Ishikawa (cell line): ENCODE results near the gene KYNU.

Experiments used
- CEBPB ChIP-seq: IDR thresholded peaks from 2 replicates; pipeline ENCODE4 v1.6.1; 2012
- CREB1 ChIP-seq: IDR thresholded peaks from 2 replicates; pipeline ENCODE4 v1.6.1; 2012; ENCODE audit warnings: low read depth
- EP300 ChIP-seq: IDR thresholded peaks from 2 replicates; pipeline ENCODE4 v1.6.1; 2012; ENCODE audit warnings: borderline replicate concordance
- FOXM1 ChIP-seq: IDR thresholded peaks from 2 replicates; pipeline ENCODE4 v1.6.1; 2012; ENCODE audit warnings: low read depth, borderline replicate concordance
- NFIC ChIP-seq: IDR thresholded peaks from 2 replicates; pipeline ENCODE4 v1.6.1; 2012
- REST ChIP-seq: IDR thresholded peaks from 2 replicates; pipeline ENCODE4 v1.6.1; 2012; ENCODE audit warnings: low read depth, mild to moderate bottlenecking
- TAF1 ChIP-seq: IDR thresholded peaks from 2 replicates; pipeline ENCODE4 v1.6.1; 2012; ENCODE audit warnings: low read depth, mild to moderate bottlenecking
- YY1 ChIP-seq: IDR thresholded peaks from 2 replicates; pipeline ENCODE4 v1.6.1; 2012; ENCODE audit warnings: low read depth
- TF ChIP-seq, protein P1 (sequence below): IDR thresholded peaks from 2 replicates; pipeline ENCODE4 v1.6.1; 2012

DNA sequence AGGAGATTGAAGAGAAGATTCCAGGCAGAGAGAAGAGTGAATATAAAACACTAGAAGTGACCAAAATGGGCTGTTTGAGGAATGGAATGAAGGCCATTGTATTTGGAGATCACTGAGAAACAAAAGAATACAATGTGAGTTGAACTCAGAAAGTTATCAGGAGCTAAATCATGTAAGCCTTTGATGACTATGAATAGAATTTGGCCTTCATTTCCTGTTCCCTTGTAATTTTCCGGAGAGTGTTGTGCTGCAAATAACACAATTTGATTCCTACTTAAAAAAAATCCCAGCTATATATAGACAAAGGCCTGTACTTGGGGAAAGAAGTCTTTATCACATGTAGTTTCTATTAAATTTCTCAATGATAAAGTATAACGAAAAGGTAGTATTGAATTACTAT is 33.7 kb upstream of the KYNU start:
- TF ChIP-seq EP300 (no peak), CEBPB (no peak), TAF1 (no peak), CREB1 (no peak), FOXM1 (no peak), REST (no peak), YY1 (no peak), NFIC (no peak)
- TF ChIP-seq, protein P1, sequence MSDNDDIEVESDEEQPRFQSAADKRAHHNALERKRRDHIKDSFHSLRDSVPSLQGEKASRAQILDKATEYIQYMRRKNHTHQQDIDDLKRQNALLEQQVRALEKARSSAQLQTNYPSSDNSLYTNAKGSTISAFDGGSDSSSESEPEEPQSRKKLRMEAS, result no peak
